GM13976 (cell line): ENCODE measurements around the gene ADSL.

ENCODE experiments used
- DNase-seq: peaks from one replicate; pipeline ENCODE4 v3.0.0; 2012; ENCODE audit warnings: low spot score
- CTCF ChIP-seq: IDR thresholded peaks from 2 replicates; pipeline ENCODE4 v1.5.1; 2012; ENCODE audit warnings: borderline replicate concordance, mild to moderate bottlenecking; ENCODE audit not compliant: insufficient read depth; ENCODE audit errors: extremely low read depth, missing control alignments, control extremely low read depth
- in situ Hi-C: fragments of 300-500 bp; cut with MboI; formaldehyde crosslinking; loops from one replicate; pipeline ENCODE4 v1.12.0; 2022; ENCODE audit warnings: low sequenced_read_pairs, mixed read lengths, inconsistent platforms; ENCODE audit not compliant: unreplicated experiment

Gene ADSL

GRCh38 chr22:40422558-40423309 is 76.4 kb downstream of the ADSL start:
- DNase-seq = no peak
- no peak for TF ChIP-seq CTCF
- in situ Hi-C loops = no loop called here

- in situ Hi-C loops = no loop called here
- TF ChIP-seq CTCF = no peak
- no peak for DNase-seq
Measured at GRCh38 chr22:40423310-40423688, 77.0 kb downstream of the ADSL start.

GRCh38 chr22:40423882-40424640 is 77.8 kb downstream of the ADSL start:
- no peak for TF ChIP-seq CTCF
- no peak for DNase-seq
- in situ Hi-C loops = no loop called here

GRCh38 chr22:40425082-40425481 is 78.8 kb downstream of the ADSL start:
- in situ Hi-C loops = no loop called here
- no peak for DNase-seq
- no peak for TF ChIP-seq CTCF

GRCh38 chr22:40426594-40427333 is 80.5 kb downstream of the ADSL start:
- TF ChIP-seq CTCF = no peak
- in situ Hi-C loops = no loop called here
- no peak for DNase-seq

- in situ Hi-C loops = no loop called here
- no peak for TF ChIP-seq CTCF
- DNase-seq = no peak
Measured at GRCh38 chr22:40428796-40429195, 82.5 kb downstream of the ADSL start.
